Measurements from ENCODE around the gene DDX21. TPM values are rescaled to one million over a fixed set of nuclear protein-coding genes. Genes with fewer than 3 reads are reported as not detected.

Gene DDX21
- polyA plus RNA-seq, 4 donors, result 48.4 to 60.8 (median 50.9) TPM

Other genes starting within 250 kb of the DDX21 start
- gene CCAR1, start 234.9 kb upstream of the DDX21 start, polyA plus RNA-seq (ENCODE audit: insufficient read length in 4 of 4), result 100 to 1,000 TPM; 127 to 238 (median 180) TPM
- 10 to 100 TPM in 3 of 4 donors, 1 to 10 TPM in 1; 9.1 to 13.1 (median 10.7) TPM for gene STOX1, start 128.6 kb upstream of the DDX21 start, polyA plus RNA-seq (ENCODE audit: insufficient read length in 4 of 4)
- 10 to 100 TPM; 53.9 to 76.0 (median 64.2) TPM for gene DDX50, start 54.9 kb upstream of the DDX21 start, polyA plus RNA-seq (ENCODE audit: insufficient read length in 4 of 4)
- 10 to 100 TPM; 30.4 to 36.7 (median 35.8) TPM for gene KIFBP, start 32.6 kb downstream of the DDX21 start, polyA plus RNA-seq (ENCODE audit: insufficient read length in 4 of 4)
- gene SRGN, start 131.9 kb downstream of the DDX21 start, polyA plus RNA-seq (ENCODE audit: insufficient read length in 4 of 4), result 10 to 100 TPM; 13.6 to 22.8 (median 16.9) TPM
- 10 to 100 TPM; 73.0 to 89.5 (median 80.6) TPM for gene VPS26A, start 168.0 kb downstream of the DDX21 start, polyA plus RNA-seq (ENCODE audit: insufficient read length in 4 of 4)
- 10 to 100 TPM; 35.3 to 46.5 (median 43.6) TPM for gene SUPV3L1, start 224.1 kb downstream of the DDX21 start, polyA plus RNA-seq (ENCODE audit: insufficient read length in 4 of 4)